Activated B cell treated with CpG ODN at 0.5 μM for 24 hours (primary cell): ENCODE results near the gene RELCH. TPM values are rescaled to one million over a fixed set of nuclear protein-coding genes. Genes with fewer than 3 reads are reported as not detected.

Experiments used
- ATAC-seq: fragments of 200-7000 bp; cut with Tn5 transposase; one replicate; pipeline ENCODE4 v1.10.0; 2021; ENCODE audit warnings: low read depth, mild to moderate bottlenecking, moderate library complexity
- CTCF ChIA-PET: fragments of 350-600 bp; sonication (Branson Sonifier 250); formaldehyde crosslinking; loops from one replicate; lab custom pipeline; 2021; ENCODE audit warnings: antibody characterized with exemption; lab: Charles Lee
- POLR2A ChIA-PET: fragments of 350-600 bp; sonication (Branson Sonifier 250); formaldehyde crosslinking; loops from one replicate; lab custom pipeline; 2021; ENCODE audit warnings: antibody characterized with exemption; lab: Charles Lee
- DNase-seq: peaks from one replicate; pipeline ENCODE4 v3.0.0; 2022
- H3K27ac Mint-ChIP-seq: one replicate; pipeline ENCODE4 v1.8.0; 2020; ENCODE audit warnings: mixed read lengths
- H3K27me3 Mint-ChIP-seq: one replicate; pipeline ENCODE4 v1.8.0; 2021; ENCODE audit warnings: mixed read lengths
- H3K36me3 Mint-ChIP-seq: one replicate; pipeline ENCODE4 v1.8.0; 2021; ENCODE audit warnings: low read depth, mixed read lengths
- H3K4me1 Mint-ChIP-seq: one replicate; pipeline ENCODE4 v1.8.0; 2021; ENCODE audit warnings: mixed read lengths
- H3K4me3 Mint-ChIP-seq: one replicate; pipeline ENCODE4 v1.8.0; 2020; ENCODE audit warnings: mild to moderate bottlenecking, mixed read lengths
- H3K9me3 Mint-ChIP-seq: one replicate; pipeline ENCODE4 v1.8.0; 2020; ENCODE audit warnings: mixed read lengths
- CTCF ChIP-seq: fragments of 200-600 bp; IDR thresholded peaks from one replicate; pipeline ENCODE4 v1.8.0; 2022; ENCODE audit warnings: antibody characterized with exemption, mild to moderate bottlenecking
- intact Hi-C: fragments of 100-400 bp; cut with micrococcal nuclease; formaldehyde crosslinking; loops from one replicate; pipeline ENCODE4 v1.15.1; 2024
- total RNA-seq: library from RNA; stranded (reverse); gene quantifications from 2 replicates; pipeline ENCODE4 v1.2.3, GENCODE V29; 2022

The RELCH gene
- total RNA-seq, 1 donor from 2014 or later = 59.0 TPM

GRCh38 chr18:62187543-62188510 lies 772 bp downstream of the RELCH start:
- ChIA-PET POLR2A (interaction anchor here (0.6 to 2.0 kb wide), 11 partner anchors 10 to 1234 kb away, joined by 3 to 10 read pairs (median 5); partner anchors contain the start of gene VPS4B), CTCF (interaction anchor here (0.7 to 9.5 kb wide), 2 partner anchors 9 to 61 kb away, joined by 3 to 93 read pairs; no protein-coding TSS in a partner anchor)
- no peaks in the 10 kb centered on the region for H3K9me3 Mint-ChIP-seq
- ATAC-seq (no peak), DNase-seq (no peak)
- peak overlapping the region; percentile 98 for H3K4me3 Mint-ChIP-seq
- H3K27me3 Mint-ChIP-seq = no peaks in the 10 kb centered on the region
- H3K36me3 Mint-ChIP-seq = peaks cover 34% of the 10 kb centered on the region
- peak overlapping the region; percentile 95 for H3K27ac Mint-ChIP-seq
- no peak for TF ChIP-seq CTCF
- intact Hi-C loops = loop anchor here (1.0 to 2.0 kb wide), 12 partner anchors 17 to 1234 kb away; partner anchors contain the start of genes KDSR, PHLPP1, VPS4B and ZCCHC2
- peaks cover 66% of the 10 kb centered on the region for H3K4me1 Mint-ChIP-seq

GRCh38 chr18:62189208-62189607 lies 2.2 kb downstream of the RELCH start:
- intact Hi-C loops = loop anchor here (2.0 kb wide), 1 partner anchor 16 kb away; no protein-coding TSS in a partner anchor
- DNase-seq (no peak), ATAC-seq (no peak)
- H3K27me3 Mint-ChIP-seq = no peaks in the 10 kb centered on the region
- ChIA-PET CTCF (no interaction called here), POLR2A (no interaction called here)
- H3K4me3 Mint-ChIP-seq = peak overlapping the region; percentile 98
- no peak overlapping the region for H3K27ac Mint-ChIP-seq
- H3K36me3 Mint-ChIP-seq = peaks cover 34% of the 10 kb centered on the region
- peaks cover 76% of the 10 kb centered on the region for H3K4me1 Mint-ChIP-seq
- no peaks in the 10 kb centered on the region for H3K9me3 Mint-ChIP-seq
- TF ChIP-seq CTCF = no peak

GRCh38 chr18:62196079-62196478 lies 9.0 kb downstream of the RELCH start:
- Mint-ChIP-seq H3K9me3 (no peaks in the 10 kb centered on the region), H3K27me3 (no peaks in the 10 kb centered on the region), H3K27ac (no peak overlapping the region), H3K36me3 (peaks cover 17% of the 10 kb centered on the region), H3K4me1 (peaks cover 65% of the 10 kb centered on the region), H3K4me3 (no peak overlapping the region)
- ATAC-seq (no peak), DNase-seq (no peak)
- CTCF ChIA-PET = interaction anchor here (1.0 kb wide), 1 partner anchor 53 kb away, joined by 3 read pairs; no protein-coding TSS in a partner anchor
- TF ChIP-seq CTCF = no peak
- intact Hi-C loops = no loop called here
- POLR2A ChIA-PET = no interaction called here

- POLR2A ChIA-PET = interaction anchor here (2.1 kb wide), 1 partner anchor 10 kb away, joined by 7 read pairs; the partner anchor contains the start of genes PIGN and RELCH
Observed at GRCh38 chr18:62196980-62197379, 9.9 kb downstream of the RELCH start.

More at GRCh38 chr18:62196980-62197379, 9.9 kb downstream of the RELCH start:
- DNase-seq (no peak), ATAC-seq (no peak)
- CTCF ChIA-PET = interaction anchor here (1.0 to 1.1 kb wide), 2 partner anchors 10 to 52 kb away, joined by 3 read pairs; partner anchors contain the start of gene RELCH
- H3K36me3 Mint-ChIP-seq = peaks cover 11% of the 10 kb centered on the region
- H3K4me1 Mint-ChIP-seq = peaks cover 56% of the 10 kb centered on the region
- no peak overlapping the region for H3K27ac Mint-ChIP-seq
- no peaks in the 10 kb centered on the region for H3K9me3 Mint-ChIP-seq
- intact Hi-C loops = no loop called here
- TF ChIP-seq CTCF = no peak
- no peaks in the 10 kb centered on the region for H3K27me3 Mint-ChIP-seq
- H3K4me3 Mint-ChIP-seq = no peak overlapping the region
